ENCODE data around the gene FIG4. TPM values are rescaled to one million over a fixed set of nuclear protein-coding genes. Genes with fewer than 3 reads are reported as not detected.

The FIG4 gene
- polyA plus RNA-seq, 6 donors from 2014 or later, result 59.0 to 124 (median 72.6) TPM

Other genes starting within 250 kb of the FIG4 start
- gene MICAL1, start 235.5 kb upstream of the FIG4 start, polyA plus RNA-seq (ENCODE audit: low read depth in 6 of 6), result 10 to 100 TPM in 5 of 6 donors, 1 to 10 TPM in 1; 8.4 to 26.7 (median 16.1) TPM
- 10 to 100 TPM; 12.0 to 18.5 (median 16.3) TPM for gene ZBTB24, start 208.1 kb upstream of the FIG4 start, polyA plus RNA-seq (ENCODE audit: low read depth in 6 of 6)
- 10 to 100 TPM in 5 of 6 donors, 1 to 10 TPM in 1; 6.8 to 23.5 (median 15.9) TPM for gene AK9, start 94 bp upstream of the FIG4 start, polyA plus RNA-seq (ENCODE audit: low read depth in 6 of 6)